IPS-20b (cell line): ENCODE measurements around the gene KCNA2.

ENCODE experiments used
- H3K27ac ChIP-seq: one replicate; pipeline ENCODE4 v1.5.1; 2013; ENCODE audit warnings: low read length
- H3K27me3 ChIP-seq: 2 replicates; pipeline ENCODE4 v1.6.1; 2013; ENCODE audit warnings: mild to moderate bottlenecking, low read length, inconsistent platforms; ENCODE audit not compliant: insufficient read depth
- H3K36me3 ChIP-seq: 2 replicates; pipeline ENCODE4 v1.6.1; 2013; ENCODE audit warnings: low read depth, mild to moderate bottlenecking, inconsistent platforms, low read length, moderate library complexity; ENCODE audit not compliant: insufficient read depth
- H3K4me1 ChIP-seq: 2 replicates; pipeline ENCODE4 v1.6.1; 2013; ENCODE audit warnings: mild to moderate bottlenecking, control low read depth, inconsistent platforms, low read length, moderate library complexity; ENCODE audit not compliant: insufficient read depth
- H3K4me3 ChIP-seq: 2 replicates; pipeline ENCODE4 v1.5.1; 2013; ENCODE audit warnings: mild to moderate bottlenecking, low read length, inconsistent platforms
- H3K9ac ChIP-seq: 2 replicates; pipeline ENCODE4 v1.6.1; 2013; ENCODE audit warnings: low read depth, mild to moderate bottlenecking, inconsistent platforms, low read length, moderate library complexity
- H3K9me3 ChIP-seq: 2 replicates; pipeline ENCODE4 v1.6.1; 2013; ENCODE audit warnings: mild to moderate bottlenecking, low read depth, low read length, inconsistent platforms; ENCODE audit not compliant: insufficient read depth

Gene KCNA2

DNA sequence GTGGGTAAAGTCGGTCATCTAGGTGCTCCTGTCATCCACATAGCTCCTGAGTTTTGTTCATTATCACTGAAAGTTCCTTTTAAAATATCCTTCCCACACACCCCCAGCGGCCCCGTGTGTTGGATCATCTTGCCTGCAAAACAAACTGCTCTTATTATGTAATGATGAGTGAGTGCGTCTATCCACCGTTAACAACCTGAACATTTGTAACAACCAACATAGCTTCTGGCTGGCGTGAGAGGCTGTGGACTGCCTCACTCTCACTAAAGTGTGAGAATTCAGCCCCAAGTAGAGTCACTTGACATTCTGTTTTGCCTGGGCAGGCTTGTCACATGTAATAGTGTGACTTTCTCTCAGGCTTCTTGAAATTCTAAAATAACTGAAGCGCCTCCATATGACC, 14.5 kb upstream of the KCNA2 start:
- Histone ChIP-seq H3K4me1 (no peaks in the 10 kb centered on the region), H3K9ac (no peak overlapping the region), H3K27ac (no peak overlapping the region), H3K9me3 (no peaks in the 10 kb centered on the region), H3K27me3 (peaks cover 61% of the 10 kb centered on the region), H3K36me3 (no peaks in the 10 kb centered on the region), H3K4me3 (no peak overlapping the region)

DNA sequence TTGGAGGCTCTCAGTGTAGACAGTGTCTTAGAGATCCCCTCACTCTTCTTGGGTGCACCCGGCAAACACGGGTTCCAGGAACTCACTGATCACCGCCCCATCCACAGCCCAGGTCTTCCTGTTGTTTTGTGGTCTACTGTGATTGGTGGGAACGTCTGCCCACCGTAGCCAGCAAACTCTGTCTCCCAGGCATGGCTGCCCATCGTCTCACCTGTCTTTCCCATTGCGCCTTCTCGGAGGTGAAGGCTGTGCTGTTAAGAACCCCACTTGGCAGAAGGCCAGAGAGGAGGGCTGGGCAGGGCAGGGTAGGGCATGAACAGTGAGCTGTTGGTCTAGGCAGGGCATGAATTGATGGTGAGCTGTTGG, 14.1 kb upstream of the KCNA2 start:
- peaks cover 66% of the 10 kb centered on the region for H3K27me3 ChIP-seq
- no peaks in the 10 kb centered on the region for H3K9me3 ChIP-seq
- no peaks in the 10 kb centered on the region for H3K4me1 ChIP-seq
- no peak overlapping the region for H3K27ac ChIP-seq
- H3K4me3 ChIP-seq, result peak overlapping the region; percentile 61; the same call in 1 of the 2 replicates
- no peak overlapping the region for H3K9ac ChIP-seq
- no peaks in the 10 kb centered on the region for H3K36me3 ChIP-seq

DNA sequence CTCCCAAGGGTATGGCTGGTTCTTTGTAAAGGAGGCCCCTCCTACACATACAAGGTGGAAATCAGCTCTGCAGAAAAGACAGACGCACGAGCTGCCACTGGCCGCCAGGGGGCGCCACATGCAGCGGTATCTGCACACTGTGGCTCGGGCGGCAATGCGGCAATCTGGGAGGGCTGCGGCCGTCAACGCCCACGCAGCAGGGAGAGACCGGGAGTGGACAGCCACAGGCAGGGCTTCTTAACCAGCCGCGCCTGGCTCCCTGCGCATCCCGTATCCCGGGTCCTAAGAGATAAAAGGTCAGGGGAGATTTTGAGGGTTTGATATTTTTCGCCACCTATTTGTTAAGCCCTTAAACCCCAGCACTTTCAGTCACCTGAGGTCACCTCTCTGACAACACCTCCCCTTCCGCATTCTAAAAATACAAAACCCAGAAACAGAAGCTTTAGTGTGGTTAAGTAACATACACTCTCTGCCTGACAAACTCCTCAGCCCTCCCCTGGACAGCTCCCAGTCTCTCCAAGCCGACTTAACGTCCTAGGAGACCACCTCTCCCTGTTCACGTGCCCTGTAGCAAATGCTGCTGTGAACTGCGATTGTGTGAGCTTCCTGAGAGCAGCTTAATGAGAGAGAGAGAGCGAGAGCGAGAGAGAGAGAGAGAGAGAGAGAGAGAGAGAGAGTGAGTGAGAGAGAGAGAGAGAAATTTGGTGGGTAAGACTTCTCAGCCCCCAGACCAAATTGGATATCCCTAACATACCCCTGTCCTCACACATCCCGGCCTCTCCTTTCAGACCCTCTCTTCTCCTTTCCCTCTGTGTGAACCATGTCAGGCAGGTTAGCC, 13.5 kb upstream of the KCNA2 start:
- H3K4me1 ChIP-seq, result no peaks in the 10 kb centered on the region
- H3K9ac ChIP-seq, result no peak overlapping the region
- no peaks in the 10 kb centered on the region for H3K9me3 ChIP-seq
- no peak overlapping the region for H3K27ac ChIP-seq
- H3K27me3 ChIP-seq, result peaks cover 68% of the 10 kb centered on the region
- peak overlapping the region; percentile 61 for H3K4me3 ChIP-seq
- no peaks in the 10 kb centered on the region for H3K36me3 ChIP-seq

DNA sequence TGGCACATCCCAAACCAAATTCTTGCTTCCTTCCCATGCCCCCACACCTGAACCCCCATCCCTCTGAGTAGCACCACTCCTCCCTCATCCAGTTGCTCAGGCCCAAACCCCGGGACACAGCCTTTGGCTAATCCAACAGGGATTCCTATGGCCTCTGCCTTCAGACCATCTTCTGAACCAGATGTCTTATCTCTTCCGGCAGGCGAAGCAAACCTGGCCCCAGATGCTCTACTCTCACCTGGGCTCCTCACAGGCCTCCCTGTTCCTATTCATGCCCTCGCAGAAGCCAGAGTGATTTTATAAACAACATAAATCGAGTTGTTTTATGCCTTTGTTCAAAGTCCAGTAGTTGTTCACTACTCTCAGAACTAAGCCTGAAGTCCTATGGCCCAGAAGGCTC, 12.5 kb upstream of the KCNA2 start:
- Histone ChIP-seq H3K9me3 (no peaks in the 10 kb centered on the region), H3K27me3 (peaks cover 73% of the 10 kb centered on the region), H3K27ac (no peak overlapping the region), H3K4me1 (no peaks in the 10 kb centered on the region), H3K9ac (no peak overlapping the region), H3K4me3 (no peak overlapping the region), H3K36me3 (no peaks in the 10 kb centered on the region)

DNA sequence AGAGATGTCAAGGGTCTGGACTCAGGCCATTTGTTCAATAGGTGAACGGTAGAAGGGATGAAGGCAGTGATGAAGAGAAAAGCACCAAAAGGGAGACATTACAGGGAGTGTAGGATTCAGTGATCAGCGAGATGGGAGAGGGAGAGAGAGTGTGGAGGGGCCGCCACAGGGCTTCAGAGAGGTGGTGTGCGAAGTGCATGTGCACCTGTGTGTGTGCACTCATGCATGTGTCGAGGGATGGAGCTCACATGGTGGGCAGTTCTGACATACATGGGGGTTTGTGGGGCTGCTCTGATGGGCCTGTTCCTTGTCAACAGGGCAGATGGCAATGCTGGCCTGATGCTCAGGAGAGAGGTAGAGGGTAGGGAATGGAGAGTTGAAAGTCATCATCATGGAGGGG, 11.4 kb upstream of the KCNA2 start:
- Histone ChIP-seq H3K4me1 (no peaks in the 10 kb centered on the region), H3K9me3 (no peaks in the 10 kb centered on the region), H3K27ac (no peak overlapping the region), H3K27me3 (peaks cover 72% of the 10 kb centered on the region), H3K4me3 (no peak overlapping the region), H3K9ac (no peak overlapping the region), H3K36me3 (no peaks in the 10 kb centered on the region)

DNA sequence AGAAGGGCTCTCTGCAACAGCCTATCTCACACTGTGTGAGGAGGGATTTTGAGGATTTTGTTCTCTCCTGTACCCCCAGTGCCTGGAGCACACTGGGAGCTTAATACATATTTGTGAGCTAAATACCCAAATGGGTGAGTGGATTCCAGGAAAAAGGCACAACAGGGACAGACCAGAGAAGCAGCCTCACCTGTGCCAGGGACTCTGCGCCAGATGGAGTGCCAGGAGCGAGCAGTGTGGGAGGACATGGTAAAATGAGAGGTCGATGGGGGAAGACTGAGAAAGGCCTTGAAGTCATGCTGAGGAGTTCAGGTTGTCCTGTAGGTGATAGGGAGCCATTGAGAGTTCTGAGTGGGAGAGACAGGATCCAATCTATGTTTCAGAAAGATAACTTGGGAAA, 11.0 kb upstream of the KCNA2 start:
- Histone ChIP-seq H3K36me3 (no peaks in the 10 kb centered on the region), H3K9me3 (no peaks in the 10 kb centered on the region), H3K27ac (no peak overlapping the region), H3K4me3 (no peak overlapping the region), H3K4me1 (no peaks in the 10 kb centered on the region), H3K9ac (no peak overlapping the region), H3K27me3 (peaks cover 72% of the 10 kb centered on the region)

DNA sequence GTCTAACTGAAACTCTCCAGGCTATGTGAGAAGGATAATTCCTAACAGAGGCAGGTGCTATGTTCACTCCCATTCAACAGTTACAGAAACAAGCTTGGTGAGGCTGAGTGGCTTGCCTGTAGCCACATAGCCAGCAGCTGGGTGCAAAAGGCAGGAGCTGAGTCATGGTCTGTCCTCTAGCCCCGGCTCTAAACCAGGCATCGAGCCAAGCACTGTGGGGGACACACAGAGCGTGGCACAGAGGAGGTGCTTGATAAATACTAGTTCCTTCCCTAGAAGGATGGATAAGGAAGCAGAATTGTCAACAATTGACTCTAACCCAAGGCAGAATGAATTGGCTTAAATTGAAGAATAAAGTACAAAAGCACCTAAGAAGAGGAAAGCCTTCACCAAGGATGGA, 10.4 kb upstream of the KCNA2 start:
- no peaks in the 10 kb centered on the region for H3K36me3 ChIP-seq
- no peak overlapping the region for H3K9ac ChIP-seq
- no peak overlapping the region for H3K4me3 ChIP-seq
- peaks cover 72% of the 10 kb centered on the region for H3K27me3 ChIP-seq
- no peaks in the 10 kb centered on the region for H3K9me3 ChIP-seq
- H3K27ac ChIP-seq, result no peak overlapping the region
- H3K4me1 ChIP-seq, result no peaks in the 10 kb centered on the region

DNA sequence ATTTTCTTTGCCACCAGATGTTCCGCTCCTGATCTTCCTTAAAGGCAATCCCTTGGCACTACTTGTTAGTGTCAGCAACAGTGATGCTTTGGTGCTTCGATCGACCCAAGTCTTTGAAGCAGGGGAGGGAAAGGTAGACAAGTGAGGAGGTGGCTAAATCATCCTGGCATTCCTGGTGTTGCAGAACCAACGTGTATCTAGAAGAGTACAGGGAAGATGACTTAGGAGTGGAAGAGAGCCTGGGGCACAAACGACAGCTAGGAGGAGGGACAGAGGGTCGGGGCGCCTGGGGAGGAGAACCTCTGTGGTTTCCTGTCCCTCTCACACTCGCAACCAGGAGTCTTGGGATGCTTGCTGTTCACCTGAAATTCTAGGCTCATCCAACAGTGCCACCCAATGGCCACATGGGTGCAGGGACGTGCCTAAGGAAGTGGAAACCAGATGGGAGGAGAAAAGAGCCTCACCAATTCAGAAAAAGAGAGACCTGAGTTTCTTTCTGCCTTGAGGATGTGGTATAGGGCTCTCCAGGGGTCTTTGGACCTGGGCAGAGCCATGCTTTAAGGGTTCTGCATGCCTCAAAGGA, 9.5 kb upstream of the KCNA2 start:
- Histone ChIP-seq H3K9me3 (no peaks in the 10 kb centered on the region), H3K4me3 (no peak overlapping the region), H3K9ac (no peak overlapping the region), H3K27ac (no peak overlapping the region), H3K27me3 (peaks cover 68% of the 10 kb centered on the region), H3K36me3 (no peaks in the 10 kb centered on the region), H3K4me1 (no peaks in the 10 kb centered on the region)

DNA sequence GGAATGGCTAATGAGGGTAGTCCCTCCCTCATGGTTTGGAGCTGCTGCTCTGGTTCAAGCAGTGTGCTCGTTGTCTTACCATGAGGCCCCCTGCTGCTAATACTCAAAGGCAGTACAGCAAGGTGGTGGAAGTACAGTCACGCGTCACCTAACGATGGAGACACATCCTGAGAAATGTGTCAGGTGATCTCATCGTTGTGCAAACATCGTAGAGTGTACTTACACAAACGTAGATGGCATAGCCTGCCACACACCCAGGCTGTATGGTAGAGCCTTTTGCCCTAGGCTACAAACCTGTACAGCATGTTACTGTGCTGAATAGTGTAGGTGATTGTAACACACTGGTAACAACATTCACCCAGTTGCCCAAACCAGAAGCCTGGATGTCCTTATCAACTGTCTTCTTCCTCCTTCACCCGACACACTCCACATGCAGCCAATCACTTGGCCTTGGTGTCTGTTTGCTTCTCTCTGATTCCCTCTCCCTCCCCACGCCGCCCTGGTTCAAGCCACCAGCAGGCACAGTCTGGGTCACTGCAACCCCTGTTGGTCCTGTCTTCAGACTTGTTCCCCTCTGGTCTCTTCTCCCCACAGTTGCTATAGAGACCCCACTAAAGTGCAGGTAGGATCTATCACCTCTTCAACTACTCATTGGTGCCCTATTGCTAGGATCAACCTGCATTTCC, 6.0 kb upstream of the KCNA2 start:
- Histone ChIP-seq H3K4me3 (no peak overlapping the region), H3K27me3 (peaks cover 87% of the 10 kb centered on the region), H3K4me1 (peaks cover 2% of the 10 kb centered on the region; the same call in 1 of the 2 replicates), H3K9ac (no peak overlapping the region), H3K9me3 (no peaks in the 10 kb centered on the region), H3K36me3 (no peaks in the 10 kb centered on the region), H3K27ac (no peak overlapping the region)

DNA sequence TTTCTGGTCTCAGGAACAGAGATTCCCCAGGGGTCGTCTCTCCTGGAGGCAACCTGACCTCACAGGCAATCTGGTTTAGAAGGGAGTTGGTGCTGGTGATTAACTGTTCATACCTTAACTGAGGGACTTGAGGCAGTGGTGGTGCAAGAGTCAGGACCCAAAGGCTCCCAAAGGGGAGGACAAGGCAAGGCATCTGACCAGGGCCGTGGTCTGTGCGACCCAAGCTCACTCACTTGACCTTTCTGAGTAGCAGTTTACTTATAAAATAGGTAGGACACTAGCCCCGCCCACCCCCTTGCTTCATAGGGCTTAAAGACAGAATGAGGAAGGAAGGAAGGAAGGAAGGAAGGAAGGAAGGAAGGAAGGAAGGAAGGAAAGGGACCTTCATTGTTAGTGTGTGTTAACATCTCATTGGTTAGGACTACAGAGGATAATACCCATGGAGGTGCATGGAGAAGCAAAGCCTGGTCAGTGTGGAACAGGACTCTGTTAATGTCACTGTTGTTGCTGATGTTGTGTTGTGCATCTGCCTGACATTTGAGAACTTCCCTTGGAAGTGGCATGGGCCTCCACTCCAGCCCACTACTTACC, 4.6 kb upstream of the KCNA2 start:
- no peak overlapping the region for H3K9ac ChIP-seq
- no peak overlapping the region for H3K4me3 ChIP-seq
- peaks cover 4% of the 10 kb centered on the region for H3K4me1 ChIP-seq
- peaks cover 94% of the 10 kb centered on the region for H3K27me3 ChIP-seq
- H3K36me3 ChIP-seq, result no peaks in the 10 kb centered on the region
- no peak overlapping the region for H3K27ac ChIP-seq
- H3K9me3 ChIP-seq, result no peaks in the 10 kb centered on the region

DNA sequence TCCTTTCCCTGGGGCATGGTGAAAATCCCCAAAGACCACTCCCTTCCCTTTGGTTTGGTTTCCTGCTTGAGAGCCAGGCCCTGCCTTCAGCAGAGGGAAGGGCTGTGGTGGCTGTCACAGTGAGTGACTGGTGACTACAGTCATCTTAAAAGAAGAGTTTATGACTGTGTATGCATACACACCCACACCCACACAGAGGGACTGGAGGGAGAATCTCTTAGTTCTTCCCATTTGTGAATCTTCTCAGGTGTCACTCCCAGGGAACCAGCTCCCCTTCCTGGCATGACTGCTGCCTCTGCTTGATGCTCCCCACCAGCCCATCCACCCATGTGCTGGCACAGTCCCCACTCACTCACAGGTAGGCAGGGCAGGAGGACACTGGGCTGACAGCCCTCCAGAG, 3.9 kb upstream of the KCNA2 start:
- Histone ChIP-seq H3K9me3 (no peaks in the 10 kb centered on the region), H3K9ac (no peak overlapping the region), H3K36me3 (no peaks in the 10 kb centered on the region), H3K4me3 (no peak overlapping the region), H3K4me1 (peaks cover 9% of the 10 kb centered on the region), H3K27me3 (peaks cover 95% of the 10 kb centered on the region), H3K27ac (no peak overlapping the region)
